Fibroblast of lung (primary cell): ENCODE results near the gene CNOT8. TPM values are rescaled to one million over a fixed set of nuclear protein-coding genes. Genes with fewer than 3 reads are reported as not detected.
A peak's percentile ranks its signal among the peaks of the same experiment; 100 is the strongest.

Source experiments
- DNase-seq, 2 donors: peaks; one replicate each; pipeline versions ENCODE4 v3.0.0 to v3.0.0-alpha.2; 2010; ENCODE audit warnings: low read depth in 2 of 2
- H2AFZ ChIP-seq: 2 replicates; pipeline ENCODE4 v1.5.1; 2012; ENCODE audit warnings: low read length, control low read depth, inconsistent platforms
- H3K27ac ChIP-seq: 2 replicates; pipeline ENCODE4 v1.5.1; 2011; ENCODE audit warnings: low read length, control low read depth; ENCODE audit not compliant: insufficient read depth
- H3K27me3 ChIP-seq: 2 replicates; pipeline ENCODE4 v1.5.1; 2011; ENCODE audit warnings: mild to moderate bottlenecking, low read length; ENCODE audit not compliant: control insufficient read depth, insufficient read depth
- H3K36me3 ChIP-seq: 2 replicates; pipeline ENCODE4 v1.5.1; 2011; ENCODE audit warnings: low read length; ENCODE audit not compliant: control insufficient read depth, insufficient read depth
- H3K4me1 ChIP-seq: 2 replicates; pipeline ENCODE4 v1.5.1; 2011; ENCODE audit warnings: low read length; ENCODE audit not compliant: control insufficient read depth, insufficient read depth; ENCODE audit errors: extremely low read depth
- H3K4me2 ChIP-seq: 2 replicates; pipeline ENCODE4 v1.5.1; 2011; ENCODE audit warnings: low read length, control low read depth; ENCODE audit not compliant: insufficient read depth; ENCODE audit errors: extremely low read depth
- H3K4me3 ChIP-seq, 4 experiments: fragments of 200-600 bp in 1 of 4; sonication (generic) in 1 of 4; replicated peaks in 1 of 4; 2 replicates each; pipeline ENCODE4 v1.5.1; 2011 to 2016; ENCODE audit warnings: low read length in 4 of 4, low read depth in 3 of 4, mild to moderate bottlenecking in 3 of 4, control low read depth in 2 of 4, inconsistent platforms in 1 of 4, mixed read lengths in 1 of 4; ENCODE audit not compliant: insufficient read depth in 1 of 4; ENCODE audit errors: control extremely low read depth in 1 of 4
- H3K79me2 ChIP-seq: 2 replicates; pipeline ENCODE4 v1.5.1; 2012; ENCODE audit warnings: mild to moderate bottlenecking, low read length, inconsistent platforms; ENCODE audit not compliant: control insufficient read depth, insufficient read depth
- H3K9ac ChIP-seq: 2 replicates; pipeline ENCODE4 v1.5.1; 2011; ENCODE audit warnings: mild to moderate bottlenecking, low read length, control low read depth; ENCODE audit not compliant: insufficient read depth
- H3K9me3 ChIP-seq: 2 replicates; pipeline ENCODE4 v1.5.1; 2012; ENCODE audit warnings: low read depth, low read length; ENCODE audit not compliant: control insufficient read depth, insufficient read depth
- H4K20me1 ChIP-seq: 2 replicates; pipeline ENCODE4 v1.5.1; 2011; ENCODE audit warnings: low read length; ENCODE audit not compliant: control insufficient read depth, insufficient read depth; ENCODE audit errors: extremely low read depth
- EZH2 ChIP-seq: IDR thresholded peaks from 2 replicates; pipeline ENCODE4 v1.5.1; 2012; ENCODE audit warnings: low read length, control low read depth, mild to moderate bottlenecking; ENCODE audit errors: missing control alignments
- polyA plus RNA-seq, 2 donors: library from polyadenylated mRNA; depleted of rRNA in 1 of 2; stranded (reverse) in 1 of 2; unstranded in 1 of 2; fragments of >200 nt; gene quantifications; 2 replicates each; pipeline ENCODE4 v1.2.1, GENCODE V29; 2011 to 2012; ENCODE audit warnings: missing spikeins in 1 of 2
- total RNA-seq: library from RNA; depleted of rRNA; stranded (reverse); fragments of >200 nt; gene quantifications from 2 replicates; pipeline ENCODE4 v1.2.1, GENCODE V29; 2014
- TF ChIP-seq, protein P1 (sequence below), 2 donors: IDR thresholded peaks in 1 of 2; conservative IDR thresholded peaks in 1 of 2; 1 replicate in 1 of 2; 2 replicates in 1 of 2; pipeline ENCODE4 v1.5.1; 2011 to 2012; ENCODE audit warnings: low read length in 2 of 2, control low read depth in 1 of 2, inconsistent platforms in 1 of 2, low read depth in 1 of 2, mild to moderate bottlenecking in 1 of 2

Gene CNOT8
- total and polyA plus RNA-seq, 2 donors (not counting 1 experiment from before 2014, with no cell fraction given), result 50.7 to 66.7 TPM

DNA sequence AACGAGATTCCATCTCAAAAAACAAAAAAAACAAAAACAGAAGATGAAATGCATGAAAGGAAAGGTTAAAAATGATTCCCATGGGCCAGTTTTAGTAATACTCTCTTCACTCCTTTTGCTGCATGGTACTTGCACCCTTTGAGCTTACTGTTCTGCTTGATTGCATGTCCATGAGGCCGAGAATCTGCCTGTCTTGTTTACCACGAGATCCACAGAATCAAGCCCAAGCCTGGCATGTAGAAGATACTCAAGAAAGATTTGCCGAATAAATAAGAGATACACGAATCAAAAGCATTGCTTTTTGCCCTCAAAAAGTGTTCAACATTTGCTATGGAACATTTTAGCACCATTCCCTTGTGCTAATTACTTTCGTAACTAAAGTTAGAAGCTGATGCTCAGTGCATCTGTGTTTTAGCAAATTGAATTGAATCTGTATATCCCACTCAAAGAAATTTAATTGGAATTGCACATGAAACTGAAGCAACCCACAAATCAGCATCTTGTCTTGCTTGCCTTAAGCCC lies 9.1 kb upstream of the CNOT8 start:
- H3K9ac ChIP-seq, result no peak overlapping the region
- H3K36me3 ChIP-seq, result no peaks in the 10 kb centered on the region
- H4K20me1 ChIP-seq, result no peaks in the 10 kb centered on the region
- H3K4me1 ChIP-seq, result peaks cover 4% of the 10 kb centered on the region
- no peaks in the 10 kb centered on the region for H3K27me3 ChIP-seq
- no peaks in the 10 kb centered on the region for H3K79me2 ChIP-seq
- no peaks in the 10 kb centered on the region for H3K9me3 ChIP-seq
- DNase-seq, result no peak
- TF ChIP-seq EZH2, result no peak
- TF ChIP-seq, protein P1, sequence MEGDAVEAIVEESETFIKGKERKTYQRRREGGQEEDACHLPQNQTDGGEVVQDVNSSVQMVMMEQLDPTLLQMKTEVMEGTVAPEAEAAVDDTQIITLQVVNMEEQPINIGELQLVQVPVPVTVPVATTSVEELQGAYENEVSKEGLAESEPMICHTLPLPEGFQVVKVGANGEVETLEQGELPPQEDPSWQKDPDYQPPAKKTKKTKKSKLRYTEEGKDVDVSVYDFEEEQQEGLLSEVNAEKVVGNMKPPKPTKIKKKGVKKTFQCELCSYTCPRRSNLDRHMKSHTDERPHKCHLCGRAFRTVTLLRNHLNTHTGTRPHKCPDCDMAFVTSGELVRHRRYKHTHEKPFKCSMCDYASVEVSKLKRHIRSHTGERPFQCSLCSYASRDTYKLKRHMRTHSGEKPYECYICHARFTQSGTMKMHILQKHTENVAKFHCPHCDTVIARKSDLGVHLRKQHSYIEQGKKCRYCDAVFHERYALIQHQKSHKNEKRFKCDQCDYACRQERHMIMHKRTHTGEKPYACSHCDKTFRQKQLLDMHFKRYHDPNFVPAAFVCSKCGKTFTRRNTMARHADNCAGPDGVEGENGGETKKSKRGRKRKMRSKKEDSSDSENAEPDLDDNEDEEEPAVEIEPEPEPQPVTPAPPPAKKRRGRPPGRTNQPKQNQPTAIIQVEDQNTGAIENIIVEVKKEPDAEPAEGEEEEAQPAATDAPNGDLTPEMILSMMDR (conservative IDR thresholded peaks at IDR 0.05 in 1 of 2, IDR thresholded peaks at IDR 0.05 in 1 of 2; ENCODE audit: low read depth in 1 of 2, low read length in 2 of 2), result no peak
- H3K4me2 ChIP-seq, result peak overlapping the region; percentile 82
- H3K4me3 ChIP-seq, result peak overlapping the region in 2 of 4 experiments; percentile 84 to 89
- no peak overlapping the region for H3K27ac ChIP-seq
- H2AFZ ChIP-seq, result no peak overlapping the region

GRCh38 chr5:154849791-154850201 lies 8.6 kb upstream of the CNOT8 start:
- DNase-seq, result peak; percentile 33 to 36
- Histone ChIP-seq H3K9ac (no peak overlapping the region), H3K4me3 (peak overlapping the region; percentile 41 to 89 (median 68)), H3K4me2 (peak overlapping the region; percentile 82), H2AFZ (peak overlapping the region; percentile 59), H3K9me3 (no peaks in the 10 kb centered on the region), H3K27ac (no peak overlapping the region), H3K27me3 (no peaks in the 10 kb centered on the region), H4K20me1 (no peaks in the 10 kb centered on the region), H3K36me3 (no peaks in the 10 kb centered on the region), H3K4me1 (peaks cover 4% of the 10 kb centered on the region), H3K79me2 (no peaks in the 10 kb centered on the region)
- TF ChIP-seq, protein P1 (conservative IDR thresholded peaks at IDR 0.05 in 1 of 2, IDR thresholded peaks at IDR 0.05 in 1 of 2; ENCODE audit: low read depth in 1 of 2, low read length in 2 of 2), result peak in 1 of 2 donors; percentile 18
- TF ChIP-seq EZH2, result no peak

- no peak within 1 kb of the TSS for H3K27ac ChIP-seq
Observed at GRCh38 chr5:154850255-154851062, 8.0 kb upstream of the CNOT8 start, which contains the start of gene FAXDC2. FAXDC2 (minus strand) TSS chr5:154850603; CDS start chr5:154838178, 12,425 bp downstream.

More at GRCh38 chr5:154850255-154851062, 8.0 kb upstream of the CNOT8 start, which contains the start of gene FAXDC2:
- Histone ChIP-seq H3K9ac (peak within 1 kb of the TSS; percentile 25), H3K4me3 (peak within 1 kb of the TSS; percentile 41 to 89 (median 68)), H2AFZ (peak within 1 kb of the TSS; percentile 60), H3K36me3 (no peaks in the 10 kb centered on the region), H4K20me1 (no peaks in the 10 kb centered on the region), H3K79me2 (no peaks in the 10 kb centered on the region), H3K4me2 (peak within 1 kb of the TSS; percentile 82), H3K4me1 (peaks cover 4% of the 10 kb centered on the region), H3K27me3 (no peaks in the 10 kb centered on the region), H3K9me3 (no peaks in the 10 kb centered on the region)
- peak; percentile 86 to 88 for DNase-seq
- TF ChIP-seq, protein P1 (conservative IDR thresholded peaks at IDR 0.05 in 1 of 2, IDR thresholded peaks at IDR 0.05 in 1 of 2; ENCODE audit: low read depth in 1 of 2, low read length in 2 of 2), result no peak
- TF ChIP-seq EZH2, result no peak
